Activated effector memory CD4-positive, alpha-beta T cell treated with Interleukin-2 at 50 U/mL for 16 hours (primary cell): ENCODE measurements around the gene UBE2M.
A peak's percentile ranks its signal among the peaks of the same experiment; 100 is the strongest.

Experiments used
- DNase-seq: peaks from one replicate; pipeline ENCODE4 v3.0.0-alpha.2; 2020

UBE2M gene

GRCh38 chr19:58538257-58539168, 19.9 kb downstream of the UBE2M start:
- peak; percentile 34 for DNase-seq

- no peak for DNase-seq
Measured at GRCh38 chr19:58536852-58537798, 21.3 kb downstream of the UBE2M start.

- DNase-seq = no peak
Measured at GRCh38 chr19:58535857-58536256, 22.6 kb downstream of the UBE2M start.

GRCh38 chr19:58531034-58531840, 27.2 kb downstream of the UBE2M start:
- no peak for DNase-seq

GRCh38 chr19:58529405-58529804, 29.0 kb downstream of the UBE2M start:
- no peak for DNase-seq

GRCh38 chr19:58522709-58523108, 35.7 kb downstream of the UBE2M start:
- no peak for DNase-seq

- no peak for DNase-seq
Measured at GRCh38 chr19:58521651-58522050, 36.8 kb downstream of the UBE2M start.

GRCh38 chr19:58520257-58520599, 38.2 kb downstream of the UBE2M start:
- DNase-seq = no peak

- peak; percentile 81 for DNase-seq
Measured at GRCh38 chr19:58519355-58520256, 38.8 kb downstream of the UBE2M start, which contains the start of gene ZBTB45. Gene ZBTB45 (minus strand): TSS chr19:58519810. CDS start chr19:58517673, 2,137 bp downstream.

GRCh38 chr19:58519087-58519354, 39.4 kb downstream of the UBE2M start:
- DNase-seq = no peak

- DNase-seq = no peak
Measured at GRCh38 chr19:58518256-58519086, 39.9 kb downstream of the UBE2M start.

GRCh38 chr19:58516964-58517833, 41.2 kb downstream of the UBE2M start:
- no peak for DNase-seq

- DNase-seq = no peak
Measured at GRCh38 chr19:58516246-58516836, 42.1 kb downstream of the UBE2M start.

- no peak for DNase-seq
Measured at GRCh38 chr19:58515259-58515658, 43.2 kb downstream of the UBE2M start.

- DNase-seq = no peak
Measured at GRCh38 chr19:58514564-58515022, 43.8 kb downstream of the UBE2M start.

- peak; percentile 90 for DNase-seq
Measured at GRCh38 chr19:58513694-58514563, 44.5 kb downstream of the UBE2M start.

- no peak for DNase-seq
Measured at GRCh38 chr19:58513213-58513693, 45.2 kb downstream of the UBE2M start.
